ENCODE measurements around the gene YWHAG. TPM values are rescaled to one million over a fixed set of nuclear protein-coding genes. Genes with fewer than 3 reads are reported as not detected.
A peak's percentile ranks its signal among the peaks of the same experiment; 100 is the strongest.

The YWHAG gene
- total and polyA plus RNA-seq, 12 donors: 50.5 to 309 (median 98.0) TPM

DNA sequence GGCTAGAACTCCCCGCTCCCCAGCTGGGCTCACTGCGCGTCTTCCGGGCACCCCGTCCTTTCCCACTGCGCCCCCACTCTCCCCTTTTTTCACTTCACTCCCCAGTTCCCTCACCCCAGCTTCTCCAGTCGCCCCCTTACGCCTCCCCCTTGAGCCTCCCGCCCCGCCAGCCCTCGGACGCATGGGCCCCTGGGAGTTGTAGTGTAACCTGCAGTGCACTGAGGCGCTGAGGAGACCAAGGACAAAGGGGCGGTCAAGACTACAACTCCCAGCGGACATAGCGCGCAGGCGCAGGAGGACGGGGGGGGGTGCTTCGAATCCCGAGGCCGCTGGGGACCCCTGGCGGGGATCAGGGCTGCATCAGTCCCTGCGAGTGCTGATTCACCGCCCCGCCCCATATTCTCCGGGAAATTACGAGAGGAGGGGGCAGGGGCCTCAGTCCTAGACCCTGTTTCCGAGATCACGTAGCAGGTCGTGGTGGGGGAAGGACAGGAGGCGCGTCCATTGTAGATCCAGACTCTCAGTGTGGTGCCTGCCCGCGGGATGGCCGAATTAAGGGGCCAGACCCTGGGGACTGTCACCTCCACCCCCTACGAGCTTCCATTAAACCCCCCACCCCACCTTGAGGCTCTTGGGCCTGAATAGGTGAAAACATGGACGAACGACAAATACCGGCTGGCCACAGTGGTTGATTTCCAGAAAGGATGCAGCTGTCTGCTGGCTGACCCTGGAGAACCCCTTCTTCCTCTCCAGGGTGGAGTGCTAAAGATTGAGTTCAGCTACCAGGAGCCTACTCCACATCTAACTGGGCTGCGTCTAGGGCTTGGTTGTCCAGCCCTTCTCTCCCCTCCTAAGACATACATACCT is 553 bp upstream of the YWHAG start:
- peak; percentile 97 to 100 (median 99) for DNase-seq
- peak overlapping the region; percentile 91 to 100 (median 100) for H3K27ac ChIP-seq
- TF ChIP-seq, protein P1, sequence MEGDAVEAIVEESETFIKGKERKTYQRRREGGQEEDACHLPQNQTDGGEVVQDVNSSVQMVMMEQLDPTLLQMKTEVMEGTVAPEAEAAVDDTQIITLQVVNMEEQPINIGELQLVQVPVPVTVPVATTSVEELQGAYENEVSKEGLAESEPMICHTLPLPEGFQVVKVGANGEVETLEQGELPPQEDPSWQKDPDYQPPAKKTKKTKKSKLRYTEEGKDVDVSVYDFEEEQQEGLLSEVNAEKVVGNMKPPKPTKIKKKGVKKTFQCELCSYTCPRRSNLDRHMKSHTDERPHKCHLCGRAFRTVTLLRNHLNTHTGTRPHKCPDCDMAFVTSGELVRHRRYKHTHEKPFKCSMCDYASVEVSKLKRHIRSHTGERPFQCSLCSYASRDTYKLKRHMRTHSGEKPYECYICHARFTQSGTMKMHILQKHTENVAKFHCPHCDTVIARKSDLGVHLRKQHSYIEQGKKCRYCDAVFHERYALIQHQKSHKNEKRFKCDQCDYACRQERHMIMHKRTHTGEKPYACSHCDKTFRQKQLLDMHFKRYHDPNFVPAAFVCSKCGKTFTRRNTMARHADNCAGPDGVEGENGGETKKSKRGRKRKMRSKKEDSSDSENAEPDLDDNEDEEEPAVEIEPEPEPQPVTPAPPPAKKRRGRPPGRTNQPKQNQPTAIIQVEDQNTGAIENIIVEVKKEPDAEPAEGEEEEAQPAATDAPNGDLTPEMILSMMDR (IDR thresholded peaks at IDR 0.05): peak; percentile 48 to 91 (median 82)
- peak in 1 of 2 donors; percentile 31 for TF ChIP-seq POLR2A (IDR thresholded peaks at IDR 0.05)
- intact Hi-C loops (cut with DNase I): loop anchor here in 1 of 2 donors (2.0 kb wide), 1 partner anchor 41 kb away; no protein-coding TSS in a partner anchor
- WGBS, 4 donors: 0 to 4% (median 2%) methylated on average over 11 to 41 of the region's 41 CpGs
- peaks cover 17 to 46% of the 10 kb centered on the region in 2 donors for H3K4me1 ChIP-seq (replicated peaks in 1 of 2)
- H3K36me3 ChIP-seq (replicated peaks in 1 of 2): no peaks in the 10 kb centered on the region
- no peaks in the 10 kb centered on the region for H3K27me3 ChIP-seq
- no peaks in the 10 kb centered on the region for H3K9me3 ChIP-seq (replicated peaks in 1 of 3)
- peak overlapping the region in 3 of 4 donors; percentile 50 to 82 (median 76) for H3K4me3 ChIP-seq

DNA sequence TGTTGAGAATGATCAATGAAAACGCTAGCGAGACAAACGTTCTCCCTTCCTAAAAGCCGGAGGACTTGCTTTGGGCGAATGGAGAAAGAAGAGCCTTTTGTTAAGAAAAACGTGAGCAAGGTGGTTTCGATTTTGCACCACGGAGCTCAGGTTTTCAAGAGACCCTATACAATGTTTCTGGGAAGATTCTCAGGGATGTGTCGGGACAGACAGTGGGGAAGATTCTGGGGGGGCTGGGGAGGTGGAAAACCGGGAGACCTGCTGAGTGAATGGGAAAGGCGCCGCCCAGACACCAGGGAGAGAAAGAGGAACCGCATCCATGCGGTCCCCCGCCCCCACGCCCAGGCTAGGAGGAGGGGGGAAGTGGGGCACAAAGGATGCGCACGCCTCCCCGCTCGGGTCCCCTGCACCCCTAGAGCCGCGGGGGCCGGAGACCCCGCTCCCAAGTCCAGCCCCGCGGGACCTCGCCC is 745 bp downstream of the YWHAG start:
- TF ChIP-seq, protein P1 (IDR thresholded peaks at IDR 0.05): no peak
- TF ChIP-seq POLR2A (IDR thresholded peaks at IDR 0.05): no peak
- intact Hi-C loops (cut with DNase I): loop anchor here in 1 of 2 donors (2.0 kb wide), 1 partner anchor 39 kb away; no protein-coding TSS in a partner anchor
- peak overlapping the region; percentile 91 to 100 (median 100) for H3K27ac ChIP-seq
- H3K4me3 ChIP-seq: peak overlapping the region; percentile 76 to 96 (median 88)
- no peaks in the 10 kb centered on the region for H3K27me3 ChIP-seq
- DNase-seq: peak; percentile 60 to 82 (median 72)
- no peaks in the 10 kb centered on the region for H3K36me3 ChIP-seq (replicated peaks in 1 of 2)
- no peaks in the 10 kb centered on the region for H3K9me3 ChIP-seq (replicated peaks in 1 of 3)
- peaks cover 13 to 55% of the 10 kb centered on the region in 2 donors for H3K4me1 ChIP-seq (replicated peaks in 1 of 2)
- WGBS, 4 donors: 0 to 1% (median 1%) methylated on average over 18 to 27 of the region's 27 CpGs

DNA sequence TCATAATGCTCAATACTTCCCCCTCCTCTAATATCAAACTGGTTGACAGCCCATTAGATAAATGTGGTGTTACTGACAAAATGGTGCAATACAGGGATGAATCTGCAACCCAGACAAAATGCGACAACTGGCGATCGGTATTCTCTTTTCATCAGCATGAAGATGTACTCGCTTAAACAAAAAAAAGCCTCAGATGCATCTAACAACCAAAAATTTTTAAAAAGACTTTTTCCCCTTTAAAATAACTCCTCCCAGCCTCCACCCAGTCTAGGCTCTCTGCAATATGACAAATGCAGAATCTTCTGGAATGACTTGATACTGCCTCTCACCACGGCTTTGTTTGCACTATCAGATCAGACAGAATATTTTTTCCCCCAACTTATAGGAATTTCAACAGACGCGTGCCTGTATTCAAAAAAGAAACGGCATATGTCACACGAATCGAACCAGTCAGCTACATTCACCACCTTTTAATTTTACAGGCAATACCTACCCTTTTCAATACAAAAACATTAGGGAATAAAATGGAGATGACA is 1.2 kb downstream of the YWHAG start:
- Histone ChIP-seq H3K27me3 (no peaks in the 10 kb centered on the region), H3K4me3 (peak overlapping the region in 3 of 4 donors; percentile 76 to 94 (median 82))

More for the DNA sequence above, 1.2 kb downstream of the YWHAG start:
- WGBS, 4 donors: 0 to 2% (median 1%) methylated on average over 10 of the region's 10 CpGs
- no peak for TF ChIP-seq POLR2A (IDR thresholded peaks at IDR 0.05)
- TF ChIP-seq, protein P1 (IDR thresholded peaks at IDR 0.05): no peak
- intact Hi-C loops (cut with DNase I): loop anchor here in 1 of 2 donors (2.0 kb wide), 1 partner anchor 39 kb away; no protein-coding TSS in a partner anchor
- Histone ChIP-seq H3K36me3 (replicated peaks in 1 of 2) (no peaks in the 10 kb centered on the region), H3K27ac (peak overlapping the region; percentile 91 to 100 (median 100)), H3K9me3 (replicated peaks in 1 of 3) (no peaks in the 10 kb centered on the region), H3K4me1 (replicated peaks in 1 of 2) (peaks cover 18 to 60% of the 10 kb centered on the region in 2 donors)
- DNase-seq: peak in 1 of 7 donors; percentile 9
